ENCODE data around the gene MOSMO. TPM values are rescaled to one million over a fixed set of nuclear protein-coding genes. Genes with fewer than 3 reads are reported as not detected.

MOSMO gene
- 11.4 and 12.0 TPM in 2 replicates for total RNA-seq

GRCh38 chr16:22007509-22008214 is at the start of gene MOSMO:
Gene MOSMO, plus strand, starts transcription at chr16:22008111. Its CDS starts 191 bp downstream, at chr16:22008302.
- H3K27ac Mint-ChIP-seq = peak within 1 kb of the TSS; percentile 69
- H3K9me3 Mint-ChIP-seq = no peaks in the 10 kb centered on the region
- H3K4me3 Mint-ChIP-seq (ENCODE audit: low read depth) = peak within 1 kb of the TSS; percentile 89
- peaks cover 32% of the 10 kb centered on the region for H3K4me1 Mint-ChIP-seq (ENCODE audit: low read depth)
- H3K27me3 Mint-ChIP-seq (ENCODE audit: low read depth) = peaks cover 14% of the 10 kb centered on the region
- H3K36me3 Mint-ChIP-seq (ENCODE audit: low read depth) = peaks cover 6% of the 10 kb centered on the region
- peak; percentile 46 for DNase-seq (ENCODE audit: low spot score)
- intact Hi-C loops (cut with micrococcal nuclease) = loop anchor here (5.0 kb wide), 2 partner anchors 50 to 290 kb away; partner anchors contain the start of gene POLR3E

DNA sequence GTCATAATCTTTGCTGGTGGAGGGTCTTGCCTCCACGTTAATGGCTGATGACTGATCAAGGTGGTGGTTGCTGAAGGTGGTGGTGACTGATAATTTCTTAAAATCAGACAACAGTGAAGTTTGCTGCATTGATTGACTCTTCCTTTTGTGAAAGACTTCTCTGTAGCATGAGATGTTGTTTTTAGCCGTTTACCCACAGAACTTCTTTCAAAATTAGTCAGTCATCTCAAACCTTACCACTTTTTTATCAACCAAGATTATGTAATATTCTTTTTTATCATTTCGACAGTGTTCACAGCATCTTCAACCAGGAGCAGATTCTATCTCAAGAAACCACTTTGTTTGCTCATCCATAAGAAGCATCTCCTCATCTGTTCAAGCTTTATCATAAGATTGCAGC is 48.9 kb upstream of the MOSMO start:
- Mint-ChIP-seq H3K36me3 (ENCODE audit: low read depth) (peaks cover 74% of the 10 kb centered on the region), H3K4me3 (ENCODE audit: low read depth) (no peak overlapping the region), H3K9me3 (no peaks in the 10 kb centered on the region), H3K4me1 (ENCODE audit: low read depth) (peaks cover 43% of the 10 kb centered on the region), H3K27ac (peak overlapping the region; percentile 20), H3K27me3 (ENCODE audit: low read depth) (no peaks in the 10 kb centered on the region)
- no peak for DNase-seq (ENCODE audit: low spot score)
- intact Hi-C loops (cut with micrococcal nuclease) = no loop called here

DNA sequence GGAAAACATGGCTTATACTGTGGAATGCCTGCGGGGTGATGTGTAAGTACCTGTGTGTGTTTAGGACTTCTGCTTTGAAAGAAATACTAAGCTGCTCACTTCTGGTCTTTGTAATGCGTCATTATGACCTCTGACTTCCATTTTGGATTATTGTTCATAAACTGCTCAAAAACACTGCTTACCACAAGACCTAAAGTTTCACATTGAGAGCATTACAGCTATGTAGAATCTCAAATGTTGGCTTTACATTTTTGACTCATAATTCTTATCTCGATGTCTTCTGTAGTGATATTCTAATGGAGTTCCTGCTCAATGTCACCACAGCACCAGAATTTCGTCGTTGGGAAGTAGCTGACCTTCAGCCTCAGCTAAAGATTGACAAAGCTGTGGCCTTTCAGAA is 45.4 kb upstream of the MOSMO start:
- peaks cover 79% of the 10 kb centered on the region for H3K36me3 Mint-ChIP-seq (ENCODE audit: low read depth)
- H3K27ac Mint-ChIP-seq = peak overlapping the region; percentile 39
- intact Hi-C loops (cut with micrococcal nuclease) = no loop called here
- no peaks in the 10 kb centered on the region for H3K9me3 Mint-ChIP-seq
- H3K4me3 Mint-ChIP-seq (ENCODE audit: low read depth) = no peak overlapping the region
- H3K27me3 Mint-ChIP-seq (ENCODE audit: low read depth) = no peaks in the 10 kb centered on the region
- DNase-seq (ENCODE audit: low spot score) = no peak
- peaks cover 31% of the 10 kb centered on the region for H3K4me1 Mint-ChIP-seq (ENCODE audit: low read depth)

DNA sequence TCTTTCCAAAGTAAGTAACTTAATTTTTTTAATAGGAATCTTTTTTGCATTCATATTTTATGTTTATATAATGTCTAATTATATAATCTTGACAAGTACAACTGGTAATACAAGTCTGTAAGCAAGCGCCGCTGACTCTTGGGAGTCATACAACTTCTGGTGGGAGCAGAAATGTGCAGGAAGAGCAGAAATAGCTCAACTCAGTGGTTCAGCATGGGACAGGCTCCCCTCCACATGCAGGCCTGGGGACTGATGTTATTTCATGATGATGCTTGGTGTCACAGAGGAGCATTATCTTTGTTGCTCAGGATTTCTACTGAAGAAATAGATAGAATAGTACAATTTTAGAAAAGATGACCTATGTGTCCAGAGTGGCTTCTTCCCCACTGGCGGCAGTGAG is 44.0 kb upstream of the MOSMO start:
- no peak for DNase-seq (ENCODE audit: low spot score)
- Mint-ChIP-seq H3K4me3 (ENCODE audit: low read depth) (no peak overlapping the region), H3K27ac (no peak overlapping the region), H3K36me3 (ENCODE audit: low read depth) (peaks cover 75% of the 10 kb centered on the region), H3K27me3 (ENCODE audit: low read depth) (no peaks in the 10 kb centered on the region), H3K9me3 (no peaks in the 10 kb centered on the region), H3K4me1 (ENCODE audit: low read depth) (peaks cover 22% of the 10 kb centered on the region)
- intact Hi-C loops (cut with micrococcal nuclease) = no loop called here

DNA sequence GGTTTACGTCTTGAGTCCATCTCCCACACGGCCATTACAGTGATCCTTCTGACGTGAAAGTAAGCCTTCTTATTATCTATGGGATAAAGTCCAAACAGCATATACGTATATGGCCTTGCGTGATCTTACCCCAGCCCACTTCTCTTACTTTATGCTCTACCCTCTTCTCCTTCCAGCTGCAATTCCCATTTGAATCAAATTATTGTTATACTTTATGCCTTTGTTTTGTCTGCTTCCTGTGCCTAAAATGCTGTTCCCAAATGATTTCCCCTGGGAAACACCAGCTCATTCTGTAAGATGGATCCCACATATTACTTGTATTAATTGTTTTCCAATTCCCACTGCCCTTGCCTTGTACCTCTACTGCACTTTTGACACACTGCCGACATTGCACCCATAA is 43.6 kb upstream of the MOSMO start:
- Mint-ChIP-seq H3K36me3 (ENCODE audit: low read depth) (peaks cover 70% of the 10 kb centered on the region), H3K9me3 (no peaks in the 10 kb centered on the region), H3K27me3 (ENCODE audit: low read depth) (no peaks in the 10 kb centered on the region), H3K4me3 (ENCODE audit: low read depth) (no peak overlapping the region), H3K4me1 (ENCODE audit: low read depth) (peaks cover 17% of the 10 kb centered on the region), H3K27ac (no peak overlapping the region)
- DNase-seq (ENCODE audit: low spot score) = no peak
- intact Hi-C loops (cut with micrococcal nuclease) = no loop called here

GRCh38 chr16:21971856-21972255 is 36.1 kb upstream of the MOSMO start:
- intact Hi-C loops (cut with micrococcal nuclease) = no loop called here
- no peak for DNase-seq (ENCODE audit: low spot score)
- no peaks in the 10 kb centered on the region for H3K9me3 Mint-ChIP-seq
- H3K27me3 Mint-ChIP-seq (ENCODE audit: low read depth) = no peaks in the 10 kb centered on the region
- H3K4me3 Mint-ChIP-seq (ENCODE audit: low read depth) = no peak overlapping the region
- H3K4me1 Mint-ChIP-seq (ENCODE audit: low read depth) = no peaks in the 10 kb centered on the region
- no peak overlapping the region for H3K27ac Mint-ChIP-seq
- H3K36me3 Mint-ChIP-seq (ENCODE audit: low read depth) = peaks cover 45% of the 10 kb centered on the region

DNA sequence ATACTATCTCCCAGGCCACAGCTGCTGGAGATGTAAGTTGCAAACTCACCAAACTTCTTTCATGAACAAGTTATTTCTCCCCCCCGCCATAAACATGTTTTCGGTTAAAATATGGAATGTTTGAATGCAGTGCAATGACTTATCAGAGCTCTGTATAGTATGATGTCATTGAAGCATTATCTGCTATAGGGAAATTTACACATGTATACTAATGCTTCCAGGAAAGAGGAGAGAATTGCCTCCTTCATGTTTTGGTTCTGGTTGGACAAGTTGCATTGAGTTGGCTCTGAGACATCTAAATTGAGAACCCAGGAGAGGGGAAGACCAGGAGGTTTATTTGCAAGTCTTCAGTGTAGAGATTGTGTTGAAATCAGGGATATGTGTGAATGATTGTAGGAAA is 34.0 kb upstream of the MOSMO start:
- Mint-ChIP-seq H3K9me3 (no peaks in the 10 kb centered on the region), H3K4me3 (ENCODE audit: low read depth) (no peak overlapping the region), H3K27me3 (ENCODE audit: low read depth) (no peaks in the 10 kb centered on the region), H3K4me1 (ENCODE audit: low read depth) (no peaks in the 10 kb centered on the region), H3K27ac (no peak overlapping the region), H3K36me3 (ENCODE audit: low read depth) (peaks cover 43% of the 10 kb centered on the region)
- intact Hi-C loops (cut with micrococcal nuclease) = no loop called here
- DNase-seq (ENCODE audit: low spot score) = no peak

DNA sequence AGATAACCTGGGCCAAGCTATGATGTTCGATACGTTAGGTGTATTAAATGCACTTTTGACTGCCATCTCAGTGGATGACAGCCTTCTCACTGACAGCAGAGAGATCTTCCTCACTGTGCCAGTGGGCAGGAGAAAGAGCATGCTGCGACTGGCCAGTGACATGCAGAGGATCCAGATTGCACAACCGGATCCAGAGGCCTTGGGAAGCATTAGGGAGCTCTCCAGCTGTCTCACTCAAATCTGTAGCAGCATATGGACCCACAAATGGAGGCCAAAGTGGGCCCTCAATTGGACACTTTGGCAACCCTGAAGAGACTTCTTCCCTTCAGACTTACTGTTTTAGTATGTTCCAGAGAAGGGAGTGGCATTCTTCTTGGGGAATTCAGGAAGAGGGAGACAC is 27.9 kb upstream of the MOSMO start:
- intact Hi-C loops (cut with micrococcal nuclease) = no loop called here
- no peak for DNase-seq (ENCODE audit: low spot score)
- Mint-ChIP-seq H3K9me3 (no peaks in the 10 kb centered on the region), H3K27ac (no peak overlapping the region), H3K27me3 (ENCODE audit: low read depth) (no peaks in the 10 kb centered on the region), H3K36me3 (ENCODE audit: low read depth) (peaks cover 66% of the 10 kb centered on the region), H3K4me3 (ENCODE audit: low read depth) (no peak overlapping the region), H3K4me1 (ENCODE audit: low read depth) (no peaks in the 10 kb centered on the region)

GRCh38 chr16:21982108-21982507 is 25.8 kb upstream of the MOSMO start:
- H3K27ac Mint-ChIP-seq = no peak overlapping the region

DNA sequence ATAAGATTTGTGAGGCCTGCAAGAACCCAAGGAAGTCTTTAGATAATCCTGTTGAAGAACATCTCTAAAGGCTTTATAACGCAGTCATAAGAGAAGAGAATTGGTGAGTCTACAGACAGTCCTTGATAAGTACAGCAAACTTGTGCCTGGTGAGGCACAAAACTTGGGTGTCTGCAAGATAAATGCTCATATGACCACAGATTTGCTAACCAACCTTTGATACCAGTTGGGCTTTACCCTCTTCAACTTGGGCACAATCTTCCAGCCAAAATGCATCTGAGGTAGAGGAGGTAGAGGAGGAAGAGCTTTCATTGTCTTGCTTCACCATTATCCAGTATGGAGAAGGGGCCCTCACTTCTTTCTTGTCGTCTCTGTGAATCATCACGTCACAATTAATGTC is 23.8 kb upstream of the MOSMO start:
- no peak for DNase-seq (ENCODE audit: low spot score)
- Mint-ChIP-seq H3K9me3 (no peaks in the 10 kb centered on the region), H3K27ac (no peak overlapping the region), H3K4me3 (ENCODE audit: low read depth) (no peak overlapping the region), H3K36me3 (ENCODE audit: low read depth) (peaks cover 66% of the 10 kb centered on the region), H3K4me1 (ENCODE audit: low read depth) (peaks cover 4% of the 10 kb centered on the region), H3K27me3 (ENCODE audit: low read depth) (no peaks in the 10 kb centered on the region)
- intact Hi-C loops (cut with micrococcal nuclease) = no loop called here

More at GRCh38 chr16:21982108-21982507, 25.8 kb upstream of the MOSMO start:
- intact Hi-C loops (cut with micrococcal nuclease) = no loop called here
- Mint-ChIP-seq H3K9me3 (no peaks in the 10 kb centered on the region), H3K4me3 (ENCODE audit: low read depth) (no peak overlapping the region), H3K27me3 (ENCODE audit: low read depth) (no peaks in the 10 kb centered on the region), H3K4me1 (ENCODE audit: low read depth) (no peaks in the 10 kb centered on the region), H3K36me3 (ENCODE audit: low read depth) (peaks cover 73% of the 10 kb centered on the region)
- no peak for DNase-seq (ENCODE audit: low spot score)

DNA sequence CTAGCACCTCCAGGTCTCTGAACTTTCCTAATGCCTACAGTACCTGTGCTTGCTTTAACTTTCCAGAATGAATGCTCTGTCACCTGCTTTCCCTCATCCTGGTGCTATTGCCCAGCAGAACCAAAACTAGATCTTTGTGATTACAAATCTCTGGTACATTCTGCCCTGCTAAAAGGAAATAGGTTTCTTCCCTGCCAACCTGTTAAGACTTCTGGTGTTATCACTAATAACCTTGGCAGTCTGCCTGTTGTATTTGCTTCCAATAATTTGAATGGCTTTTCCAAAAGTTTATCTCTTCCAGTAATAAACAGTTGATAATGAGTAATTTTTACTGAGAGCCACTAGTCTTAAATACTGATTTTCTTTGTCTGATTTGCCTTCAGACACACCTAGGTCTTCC is 22.4 kb upstream of the MOSMO start:
- no peaks in the 10 kb centered on the region for H3K9me3 Mint-ChIP-seq
- no peaks in the 10 kb centered on the region for H3K27me3 Mint-ChIP-seq (ENCODE audit: low read depth)
- intact Hi-C loops (cut with micrococcal nuclease) = no loop called here
- DNase-seq (ENCODE audit: low spot score) = no peak
- H3K4me3 Mint-ChIP-seq (ENCODE audit: low read depth) = no peak overlapping the region
- H3K36me3 Mint-ChIP-seq (ENCODE audit: low read depth) = peaks cover 51% of the 10 kb centered on the region
- H3K27ac Mint-ChIP-seq = no peak overlapping the region
- H3K4me1 Mint-ChIP-seq (ENCODE audit: low read depth) = peaks cover 6% of the 10 kb centered on the region

DNA sequence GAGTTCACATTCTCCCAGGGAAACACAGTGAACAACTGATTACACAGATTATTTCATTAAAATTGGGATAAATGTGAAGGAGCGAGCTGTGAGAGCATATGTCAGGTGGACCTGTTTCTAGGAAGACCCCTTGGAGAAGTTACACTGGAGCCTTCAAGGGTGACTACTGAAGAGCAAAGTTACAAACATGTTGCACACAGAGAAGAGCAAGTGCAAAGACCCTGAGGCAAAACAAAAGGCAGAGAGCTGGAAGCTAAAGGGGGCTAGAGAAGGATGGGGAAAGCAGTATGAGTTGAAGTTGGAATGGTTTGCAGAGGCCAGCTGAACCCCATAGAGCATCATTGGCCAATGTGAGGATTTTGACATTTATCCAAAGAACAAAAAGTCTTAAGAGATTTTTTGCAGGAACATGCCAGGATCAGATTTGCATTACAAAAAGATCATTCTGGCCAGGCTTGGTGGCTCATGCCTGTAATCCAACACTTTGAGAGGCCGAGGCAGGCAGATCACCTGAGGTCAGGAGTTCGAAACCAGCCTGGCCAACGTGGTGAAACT is 21.1 kb upstream of the MOSMO start:
- Mint-ChIP-seq H3K9me3 (no peaks in the 10 kb centered on the region), H3K27me3 (ENCODE audit: low read depth) (no peaks in the 10 kb centered on the region)

DNA sequence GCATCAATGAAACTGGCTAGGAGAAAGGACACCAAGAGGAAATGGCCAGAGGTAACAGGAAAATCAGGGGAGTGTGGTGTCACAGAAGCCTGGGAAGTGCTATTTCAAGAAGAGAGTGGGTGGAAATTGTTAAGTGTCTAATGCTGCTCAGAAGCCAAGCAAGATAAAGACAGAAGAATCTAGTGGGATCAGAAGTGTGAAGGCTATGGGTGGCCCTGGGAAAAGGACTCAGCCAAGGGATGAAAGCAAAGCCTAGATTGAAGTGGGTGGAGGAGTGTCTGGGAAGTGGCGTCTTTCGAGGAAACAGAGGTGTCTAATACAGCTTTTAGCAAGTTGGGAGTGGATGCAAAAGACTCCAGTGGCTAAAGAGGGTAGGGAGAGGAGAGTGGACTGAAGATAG is 20.4 kb upstream of the MOSMO start:
- no peak for DNase-seq (ENCODE audit: low spot score)
- no peak overlapping the region for H3K27ac Mint-ChIP-seq
- peaks cover 20% of the 10 kb centered on the region for H3K4me1 Mint-ChIP-seq (ENCODE audit: low read depth)
- intact Hi-C loops (cut with micrococcal nuclease) = no loop called here
- peaks cover 33% of the 10 kb centered on the region for H3K36me3 Mint-ChIP-seq (ENCODE audit: low read depth)
- no peaks in the 10 kb centered on the region for H3K27me3 Mint-ChIP-seq (ENCODE audit: low read depth)
- H3K4me3 Mint-ChIP-seq (ENCODE audit: low read depth) = no peak overlapping the region
- no peaks in the 10 kb centered on the region for H3K9me3 Mint-ChIP-seq

More for the DNA sequence above, 21.1 kb upstream of the MOSMO start:
- peaks cover 17% of the 10 kb centered on the region for H3K4me1 Mint-ChIP-seq (ENCODE audit: low read depth)
- DNase-seq (ENCODE audit: low spot score) = no peak
- intact Hi-C loops (cut with micrococcal nuclease) = no loop called here
- no peak overlapping the region for H3K4me3 Mint-ChIP-seq (ENCODE audit: low read depth)
- no peak overlapping the region for H3K27ac Mint-ChIP-seq
- H3K36me3 Mint-ChIP-seq (ENCODE audit: low read depth) = peaks cover 40% of the 10 kb centered on the region
